ENCODE data around the gene SPOCK3.

DNA sequence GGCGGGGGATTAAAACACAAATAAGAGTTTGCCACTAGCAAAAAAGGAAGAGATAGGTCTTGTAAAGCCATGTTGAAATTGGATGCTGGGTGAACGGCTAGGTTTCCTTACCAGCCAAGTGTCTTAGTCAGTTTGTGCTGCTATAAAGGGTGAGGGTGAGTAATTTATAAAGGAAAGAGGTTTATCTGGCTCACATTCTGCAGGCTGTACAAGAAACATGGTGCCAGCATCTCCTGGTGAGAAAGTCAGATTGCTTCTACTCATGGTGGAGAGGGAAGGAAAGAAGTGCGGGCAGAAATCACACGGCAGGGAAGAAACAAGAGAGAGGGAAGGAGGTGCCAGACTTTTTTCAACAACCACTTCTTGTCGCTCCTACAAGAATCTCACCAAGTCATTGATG lies 507.5 kb downstream of the SPOCK3 start:
- TF ChIP-seq EZH2 (IDR thresholded peaks at IDR 0.05; ENCODE audit: borderline replicate concordance, low read length), result no peak
- TF ChIP-seq, protein P1, sequence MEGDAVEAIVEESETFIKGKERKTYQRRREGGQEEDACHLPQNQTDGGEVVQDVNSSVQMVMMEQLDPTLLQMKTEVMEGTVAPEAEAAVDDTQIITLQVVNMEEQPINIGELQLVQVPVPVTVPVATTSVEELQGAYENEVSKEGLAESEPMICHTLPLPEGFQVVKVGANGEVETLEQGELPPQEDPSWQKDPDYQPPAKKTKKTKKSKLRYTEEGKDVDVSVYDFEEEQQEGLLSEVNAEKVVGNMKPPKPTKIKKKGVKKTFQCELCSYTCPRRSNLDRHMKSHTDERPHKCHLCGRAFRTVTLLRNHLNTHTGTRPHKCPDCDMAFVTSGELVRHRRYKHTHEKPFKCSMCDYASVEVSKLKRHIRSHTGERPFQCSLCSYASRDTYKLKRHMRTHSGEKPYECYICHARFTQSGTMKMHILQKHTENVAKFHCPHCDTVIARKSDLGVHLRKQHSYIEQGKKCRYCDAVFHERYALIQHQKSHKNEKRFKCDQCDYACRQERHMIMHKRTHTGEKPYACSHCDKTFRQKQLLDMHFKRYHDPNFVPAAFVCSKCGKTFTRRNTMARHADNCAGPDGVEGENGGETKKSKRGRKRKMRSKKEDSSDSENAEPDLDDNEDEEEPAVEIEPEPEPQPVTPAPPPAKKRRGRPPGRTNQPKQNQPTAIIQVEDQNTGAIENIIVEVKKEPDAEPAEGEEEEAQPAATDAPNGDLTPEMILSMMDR (conservative IDR thresholded peaks at IDR 0.05 in 1 of 2, IDR thresholded peaks at IDR 0.05 in 1 of 2; ENCODE audit: extremely low read depth in 1 of 2, insufficient read depth in 1 of 2, low read depth in 1 of 2, low read length in 2 of 2), result no peak

Measured in mammary epithelial cell (primary cell).